HepG2 (cell line): ENCODE data around the gene MSMO1. TPM values are rescaled to one million over a fixed set of nuclear protein-coding genes. Genes with fewer than 3 reads are reported as not detected.

Source experiments
- ATF2 ChIP-seq: sonication (generic); formaldehyde crosslinking; IDR thresholded peaks from 2 replicates; pipeline ENCODE4 v1.4.0; 2020; ENCODE audit warnings: missing genetic modification reagents
- BCL6 ChIP-seq: IDR thresholded peaks from 2 replicates; pipeline ENCODE4 v1.6.1; 2016; ENCODE audit warnings: missing genetic modification reagents, missing compliant biosample characterization
- BRCA1 ChIP-seq: sonication (generic); formaldehyde crosslinking; IDR thresholded peaks from 2 replicates; pipeline ENCODE4 v1.4.0; 2020; ENCODE audit warnings: missing genetic modification reagents
- DNMT3B ChIP-seq: conservative IDR thresholded peaks from 2 replicates; pipeline ENCODE4 v1.6.1; 2016; ENCODE audit warnings: missing biosample characterization, control low read depth
- ETV6 ChIP-seq: sonication (generic); formaldehyde crosslinking; conservative IDR thresholded peaks from 2 replicates; pipeline ENCODE4 v1.4.0; 2020; ENCODE audit warnings: missing genetic modification reagents
- GATA4 ChIP-seq: sonication (generic); IDR thresholded peaks from 2 replicates; pipeline ENCODE4 v1.6.1; 2016; ENCODE audit warnings: antibody characterized with exemption, low read depth, borderline replicate concordance
- GLI4 ChIP-seq: sonication (generic); formaldehyde crosslinking; IDR thresholded peaks from 2 replicates; pipeline ENCODE4 v1.5.1; 2020; ENCODE audit warnings: missing genetic modification reagents, mild to moderate bottlenecking, moderate library complexity, borderline replicate concordance
- HOXA7 ChIP-seq: sonication (generic); formaldehyde crosslinking; IDR thresholded peaks from 2 replicates; pipeline ENCODE4 v1.8.1; 2022; ENCODE audit warnings: mild to moderate bottlenecking, missing genetic modification reagents, moderate library complexity
- JUND ChIP-seq: sonication (generic); formaldehyde crosslinking; IDR thresholded peaks from 2 replicates; pipeline ENCODE4 v1.8.0; 2022; ENCODE audit warnings: mild to moderate bottlenecking, missing genetic modification reagents
- LCORL ChIP-seq, 2 experiments: fragments of 450-650 bp in 1 of 2; sonication (generic) in 1 of 2; formaldehyde crosslinking in 1 of 2; IDR thresholded peaks; 2 replicates each; pipeline versions ENCODE4 v1.5.0 to v1.6.1; 2017 to 2020; ENCODE audit warnings: antibody characterized with exemption in 1 of 2, missing genetic modification reagents in 1 of 2
- NFE2 ChIP-seq: sonication (generic); formaldehyde crosslinking; IDR thresholded peaks from 2 replicates; pipeline ENCODE4 v1.4.0; 2020; ENCODE audit warnings: missing genetic modification reagents
- NR3C1 ChIP-seq: sonication (generic); formaldehyde crosslinking; IDR thresholded peaks from 2 replicates; pipeline ENCODE4 v1.4.0; 2020; ENCODE audit warnings: missing genetic modification reagents
- POLR2AphosphoS2 ChIP-seq: IDR thresholded peaks from 2 replicates; pipeline ENCODE4 v1.6.1; 2011; ENCODE audit warnings: low read depth, low read length, improper control_type of control experiment
- REL ChIP-seq: sonication (generic); formaldehyde crosslinking; conservative IDR thresholded peaks from 2 replicates; pipeline ENCODE4 v1.8.0; 2022; ENCODE audit warnings: mild to moderate bottlenecking, missing genetic modification reagents, moderate library complexity
- ZBTB39 ChIP-seq: sonication (generic); formaldehyde crosslinking; IDR thresholded peaks from 2 replicates; pipeline ENCODE4 v1.5.0; 2020; ENCODE audit warnings: missing genetic modification reagents
- ZFP1 ChIP-seq: IDR thresholded peaks from 2 replicates; pipeline ENCODE4 v1.6.1; 2016
- ZKSCAN1 ChIP-seq: fragments of 150-350 bp; IDR thresholded peaks from 2 replicates; pipeline ENCODE4 v1.6.1; 2014; ENCODE audit warnings: low read length
- ZNF18 ChIP-seq: sonication (generic); formaldehyde crosslinking; IDR thresholded peaks from 2 replicates; pipeline ENCODE4 v1.8.0; 2022; ENCODE audit warnings: mild to moderate bottlenecking, missing genetic modification reagents; ENCODE audit not compliant: insufficient replicate concordance
- ZNF335 ChIP-seq: sonication (generic); formaldehyde crosslinking; IDR thresholded peaks from 2 replicates; pipeline ENCODE4 v1.4.0; 2020; ENCODE audit warnings: missing genetic modification reagents
- ZNF670 ChIP-seq: sonication (generic); formaldehyde crosslinking; IDR thresholded peaks from 2 replicates; pipeline ENCODE4 v1.8.0; 2022; ENCODE audit warnings: mild to moderate bottlenecking, missing genetic modification reagents, borderline replicate concordance
- ZNF839 ChIP-seq: sonication (generic); formaldehyde crosslinking; IDR thresholded peaks from 2 replicates; pipeline ENCODE4 v1.4.0; 2020; ENCODE audit warnings: missing genetic modification reagents, mild to moderate bottlenecking, borderline replicate concordance
- polyA plus RNA-seq, 8 experiments: library from polyadenylated mRNA; depleted of rRNA in 3 of 8; stranded (reverse) in 7 of 8; unstranded in 1 of 8; fragments of >200 nt; fragmentation: Illumina TruSeq in 4 of 8; extraction: Trizol in 4 of 8; gene quantifications; 2 replicates each; pipeline versions ENCODE4 v1.2.1 to v1.2.3, GENCODE V29; 2011 to 2016; ENCODE audit warnings: low read depth in 4 of 8, missing spikeins in 1 of 8, mixed read lengths in 1 of 8; ENCODE audit not compliant: insufficient read depth in 1 of 8
- total RNA-seq, 5 experiments: library from RNA; depleted of rRNA; stranded (reverse); fragments of >200 nt; fragmentation: Illumina TruSeq; extraction: Trizol; gene quantifications; 2 replicates each; pipeline ENCODE4 v1.2.3, GENCODE V29; 2016; ENCODE audit warnings: low read depth in 1 of 5
- TF ChIP-seq, protein P1 (sequence below): fragments of 450-650 bp; IDR thresholded peaks from 2 replicates; pipeline ENCODE4 v1.6.1; 2017; ENCODE audit warnings: mild to moderate bottlenecking

Gene MSMO1
- total and polyA plus RNA-seq, 2 of the 13 experiments (the other 11 are each of a cell fraction or from before 2014, with no cell fraction given) = 98.1 to 216 TPM

- TF ChIP-seq DNMT3B (CRISPR knock-in tag) (0 out of 2 replicates have a peak, but pooled peaks have one; percentile 37), HOXA7 (CRISPR knock-in tag) (no peak), GATA4 (0 out of 2 replicates have a peak, but pooled peaks have one; percentile 33), GLI4 (CRISPR knock-in tag) (no peak), NFE2 (no peak), NR3C1 (CRISPR knock-in tag) (no peak), ZBTB39 (CRISPR knock-in tag) (peak; percentile 91), ZNF18 (CRISPR knock-in tag) (no peak), ZNF335 (CRISPR knock-in tag) (no peak), JUND (CRISPR knock-in tag) (no peak), ZNF839 (CRISPR knock-in tag) (peak; percentile 87; the same call in 1 of the 2 replicates), POLR2AphosphoS2 (no peak), ZFP1 (CRISPR knock-in tag) (no peak), BRCA1 (CRISPR knock-in tag) (no peak), ZNF670 (CRISPR knock-in tag) (no peak), ETV6 (CRISPR knock-in tag) (no peak; the same call in 1 of the 2 replicates), ATF2 (peak; percentile 71; the same call in 1 of the 2 replicates), ZKSCAN1 (peak; percentile 52; the same call in 1 of the 2 replicates), LCORL (IDR thresholded peaks at IDR 0.05) (no peak), LCORL (CRISPR knock-in tag; IDR thresholded peaks at IDR 0.05) (peak; percentile 85), REL (CRISPR knock-in tag) (peak; percentile 74; the same call in 1 of the 2 replicates), BCL6 (peak; percentile 60)
- TF ChIP-seq, protein P1, sequence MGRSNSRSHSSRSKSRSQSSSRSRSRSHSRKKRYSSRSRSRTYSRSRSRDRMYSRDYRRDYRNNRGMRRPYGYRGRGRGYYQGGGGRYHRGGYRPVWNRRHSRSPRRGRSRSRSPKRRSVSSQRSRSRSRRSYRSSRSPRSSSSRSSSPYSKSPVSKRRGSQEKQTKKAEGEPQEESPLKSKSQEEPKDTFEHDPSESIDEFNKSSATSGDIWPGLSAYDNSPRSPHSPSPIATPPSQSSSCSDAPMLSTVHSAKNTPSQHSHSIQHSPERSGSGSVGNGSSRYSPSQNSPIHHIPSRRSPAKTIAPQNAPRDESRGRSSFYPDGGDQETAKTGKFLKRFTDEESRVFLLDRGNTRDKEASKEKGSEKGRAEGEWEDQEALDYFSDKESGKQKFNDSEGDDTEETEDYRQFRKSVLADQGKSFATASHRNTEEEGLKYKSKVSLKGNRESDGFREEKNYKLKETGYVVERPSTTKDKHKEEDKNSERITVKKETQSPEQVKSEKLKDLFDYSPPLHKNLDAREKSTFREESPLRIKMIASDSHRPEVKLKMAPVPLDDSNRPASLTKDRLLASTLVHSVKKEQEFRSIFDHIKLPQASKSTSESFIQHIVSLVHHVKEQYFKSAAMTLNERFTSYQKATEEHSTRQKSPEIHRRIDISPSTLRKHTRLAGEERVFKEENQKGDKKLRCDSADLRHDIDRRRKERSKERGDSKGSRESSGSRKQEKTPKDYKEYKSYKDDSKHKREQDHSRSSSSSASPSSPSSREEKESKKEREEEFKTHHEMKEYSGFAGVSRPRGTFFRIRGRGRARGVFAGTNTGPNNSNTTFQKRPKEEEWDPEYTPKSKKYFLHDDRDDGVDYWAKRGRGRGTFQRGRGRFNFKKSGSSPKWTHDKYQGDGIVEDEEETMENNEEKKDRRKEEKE = no peak
Measured at GRCh38 chr4:165378745-165379677, 51.5 kb downstream of the MSMO1 start, which contains the start of gene CPE (continued).
